Activated naive CD8-positive, alpha-beta T cell (primary cell): Measurements from ENCODE around the gene SH3PXD2A.

Experiments used
- H3K27ac Mint-ChIP-seq: one replicate; pipeline ENCODE4 v1.8.0; 2021; ENCODE audit warnings: mixed read lengths
- H3K27me3 Mint-ChIP-seq: one replicate; pipeline ENCODE4 v1.8.0; 2021; ENCODE audit warnings: mixed read lengths
- H3K36me3 Mint-ChIP-seq: one replicate; pipeline ENCODE4 v1.8.0; 2021; ENCODE audit warnings: mixed read lengths
- H3K4me1 Mint-ChIP-seq: one replicate; pipeline ENCODE4 v1.8.0; 2021; ENCODE audit warnings: low read depth, mixed read lengths
- H3K4me3 Mint-ChIP-seq: one replicate; pipeline ENCODE4 v1.8.0; 2021; ENCODE audit warnings: mild to moderate bottlenecking, mixed read lengths
- H3K9me3 Mint-ChIP-seq: one replicate; pipeline ENCODE4 v1.8.0; 2021; ENCODE audit warnings: low read depth, mixed read lengths

The SH3PXD2A gene

GRCh38 chr10:103727991-103728689 is 127.2 kb downstream of the SH3PXD2A start:
- H3K36me3 Mint-ChIP-seq: no peaks in the 10 kb centered on the region
- no peaks in the 10 kb centered on the region for H3K27me3 Mint-ChIP-seq
- no peak overlapping the region for H3K4me3 Mint-ChIP-seq
- no peaks in the 10 kb centered on the region for H3K9me3 Mint-ChIP-seq
- H3K4me1 Mint-ChIP-seq: no peaks in the 10 kb centered on the region
- no peak overlapping the region for H3K27ac Mint-ChIP-seq

GRCh38 chr10:103727546-103727963 is 127.8 kb downstream of the SH3PXD2A start:
- Mint-ChIP-seq H3K4me3 (no peak overlapping the region), H3K9me3 (no peaks in the 10 kb centered on the region), H3K27me3 (no peaks in the 10 kb centered on the region), H3K36me3 (no peaks in the 10 kb centered on the region), H3K4me1 (no peaks in the 10 kb centered on the region), H3K27ac (no peak overlapping the region)

- no peaks in the 10 kb centered on the region for H3K36me3 Mint-ChIP-seq
- no peaks in the 10 kb centered on the region for H3K4me1 Mint-ChIP-seq
- H3K9me3 Mint-ChIP-seq: no peaks in the 10 kb centered on the region
- H3K27me3 Mint-ChIP-seq: no peaks in the 10 kb centered on the region
- no peak overlapping the region for H3K4me3 Mint-ChIP-seq
- no peak overlapping the region for H3K27ac Mint-ChIP-seq
These were observed 128.7 kb downstream of the SH3PXD2A start for GRCh38 chr10:103726637-103727036.

- H3K27me3 Mint-ChIP-seq: no peaks in the 10 kb centered on the region
- no peak overlapping the region for H3K27ac Mint-ChIP-seq
- no peaks in the 10 kb centered on the region for H3K36me3 Mint-ChIP-seq
These were observed 130.1 kb downstream of the SH3PXD2A start for GRCh38 chr10:103725242-103725641.

GRCh38 chr10:103724771-103725170 is 130.6 kb downstream of the SH3PXD2A start:
- Mint-ChIP-seq H3K4me1 (no peaks in the 10 kb centered on the region), H3K4me3 (no peak overlapping the region), H3K9me3 (no peaks in the 10 kb centered on the region), H3K27me3 (no peaks in the 10 kb centered on the region), H3K27ac (no peak overlapping the region), H3K36me3 (no peaks in the 10 kb centered on the region)

More at GRCh38 chr10:103725242-103725641, 130.1 kb downstream of the SH3PXD2A start:
- no peaks in the 10 kb centered on the region for H3K9me3 Mint-ChIP-seq
- H3K4me3 Mint-ChIP-seq: no peak overlapping the region
- H3K4me1 Mint-ChIP-seq: no peaks in the 10 kb centered on the region

- no peaks in the 10 kb centered on the region for H3K27me3 Mint-ChIP-seq
- no peak overlapping the region for H3K4me3 Mint-ChIP-seq
These were observed 131.3 kb downstream of the SH3PXD2A start for GRCh38 chr10:103724074-103724473.

GRCh38 chr10:103723557-103723956 is 131.8 kb downstream of the SH3PXD2A start:
- H3K27ac Mint-ChIP-seq: no peak overlapping the region
- H3K36me3 Mint-ChIP-seq: no peaks in the 10 kb centered on the region
- H3K4me1 Mint-ChIP-seq: peaks cover 7% of the 10 kb centered on the region
- H3K27me3 Mint-ChIP-seq: no peaks in the 10 kb centered on the region
- H3K4me3 Mint-ChIP-seq: no peak overlapping the region
- H3K9me3 Mint-ChIP-seq: no peaks in the 10 kb centered on the region

More at GRCh38 chr10:103724074-103724473, 131.3 kb downstream of the SH3PXD2A start:
- H3K9me3 Mint-ChIP-seq: no peaks in the 10 kb centered on the region
- H3K36me3 Mint-ChIP-seq: no peaks in the 10 kb centered on the region
- no peak overlapping the region for H3K27ac Mint-ChIP-seq
- peaks cover 2% of the 10 kb centered on the region for H3K4me1 Mint-ChIP-seq

GRCh38 chr10:103722632-103723031 is 132.7 kb downstream of the SH3PXD2A start:
- H3K4me1 Mint-ChIP-seq: peaks cover 7% of the 10 kb centered on the region
- no peaks in the 10 kb centered on the region for H3K9me3 Mint-ChIP-seq
- H3K36me3 Mint-ChIP-seq: no peaks in the 10 kb centered on the region
- no peak overlapping the region for H3K4me3 Mint-ChIP-seq
- H3K27ac Mint-ChIP-seq: no peak overlapping the region
- H3K27me3 Mint-ChIP-seq: no peaks in the 10 kb centered on the region

GRCh38 chr10:103720964-103721335 is 134.4 kb downstream of the SH3PXD2A start:
- Mint-ChIP-seq H3K27me3 (no peaks in the 10 kb centered on the region), H3K27ac (no peak overlapping the region), H3K4me3 (no peak overlapping the region), H3K36me3 (no peaks in the 10 kb centered on the region), H3K9me3 (no peaks in the 10 kb centered on the region), H3K4me1 (peaks cover 7% of the 10 kb centered on the region)

GRCh38 chr10:103720328-103720963 is 134.9 kb downstream of the SH3PXD2A start:
- H3K4me3 Mint-ChIP-seq: no peak overlapping the region
- no peaks in the 10 kb centered on the region for H3K27me3 Mint-ChIP-seq
- peaks cover 7% of the 10 kb centered on the region for H3K4me1 Mint-ChIP-seq
- H3K27ac Mint-ChIP-seq: no peak overlapping the region
- H3K36me3 Mint-ChIP-seq: no peaks in the 10 kb centered on the region
- no peaks in the 10 kb centered on the region for H3K9me3 Mint-ChIP-seq

GRCh38 chr10:103719036-103719435 is 136.3 kb downstream of the SH3PXD2A start:
- Mint-ChIP-seq H3K27me3 (no peaks in the 10 kb centered on the region), H3K4me1 (peaks cover 7% of the 10 kb centered on the region), H3K36me3 (no peaks in the 10 kb centered on the region), H3K27ac (no peak overlapping the region), H3K9me3 (no peaks in the 10 kb centered on the region), H3K4me3 (no peak overlapping the region)

GRCh38 chr10:103718247-103718620 is 137.1 kb downstream of the SH3PXD2A start:
- H3K4me3 Mint-ChIP-seq: no peak overlapping the region
- H3K27ac Mint-ChIP-seq: no peak overlapping the region
- H3K36me3 Mint-ChIP-seq: no peaks in the 10 kb centered on the region
- H3K4me1 Mint-ChIP-seq: peaks cover 7% of the 10 kb centered on the region
- no peaks in the 10 kb centered on the region for H3K9me3 Mint-ChIP-seq
- no peaks in the 10 kb centered on the region for H3K27me3 Mint-ChIP-seq

GRCh38 chr10:103717341-103718246 is 137.8 kb downstream of the SH3PXD2A start:
- Mint-ChIP-seq H3K27me3 (no peaks in the 10 kb centered on the region), H3K9me3 (no peaks in the 10 kb centered on the region), H3K27ac (no peak overlapping the region), H3K36me3 (no peaks in the 10 kb centered on the region), H3K4me1 (peaks cover 7% of the 10 kb centered on the region), H3K4me3 (no peak overlapping the region)

GRCh38 chr10:103716206-103717160 is 138.9 kb downstream of the SH3PXD2A start:
- H3K9me3 Mint-ChIP-seq: no peaks in the 10 kb centered on the region
- H3K27ac Mint-ChIP-seq: no peak overlapping the region
- H3K27me3 Mint-ChIP-seq: no peaks in the 10 kb centered on the region
- no peaks in the 10 kb centered on the region for H3K36me3 Mint-ChIP-seq
- no peak overlapping the region for H3K4me3 Mint-ChIP-seq
- H3K4me1 Mint-ChIP-seq: peaks cover 7% of the 10 kb centered on the region
